GM10266 (cell line): ENCODE measurements around the gene EVL.

ENCODE experiments used
- DNase-seq: peaks from one replicate; pipeline ENCODE4 v3.0.0; 2012; ENCODE audit errors: extremely low spot score
- TF ChIP-seq, protein P1 (sequence below): IDR thresholded peaks from 2 replicates; pipeline ENCODE4 v1.5.1; 2012; ENCODE audit warnings: mild to moderate bottlenecking, low read depth; ENCODE audit not compliant: control insufficient read depth, insufficient read depth; ENCODE audit errors: missing control alignments

Gene EVL

DNA sequence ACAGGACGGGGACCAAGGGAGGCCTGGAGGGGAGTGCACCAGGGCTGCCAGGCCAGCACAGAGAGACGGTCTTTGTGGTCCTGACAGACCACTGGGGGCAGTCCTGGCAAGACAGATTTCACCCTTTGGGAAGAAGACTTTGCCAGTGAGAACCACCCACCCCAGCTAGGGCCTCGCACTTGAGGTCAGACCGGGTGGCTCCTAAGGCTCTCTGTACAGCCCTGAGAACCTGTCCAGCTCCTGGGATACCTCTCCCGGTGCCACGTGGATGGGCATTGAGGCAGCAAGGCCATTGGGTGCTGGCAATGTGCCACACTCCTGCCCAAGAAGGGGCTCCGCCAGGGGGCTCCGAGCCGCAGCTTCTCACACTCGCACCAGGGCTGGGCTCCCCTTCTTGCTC lies 51.8 kb downstream of the EVL start:
- no peak for DNase-seq
- TF ChIP-seq, protein P1, sequence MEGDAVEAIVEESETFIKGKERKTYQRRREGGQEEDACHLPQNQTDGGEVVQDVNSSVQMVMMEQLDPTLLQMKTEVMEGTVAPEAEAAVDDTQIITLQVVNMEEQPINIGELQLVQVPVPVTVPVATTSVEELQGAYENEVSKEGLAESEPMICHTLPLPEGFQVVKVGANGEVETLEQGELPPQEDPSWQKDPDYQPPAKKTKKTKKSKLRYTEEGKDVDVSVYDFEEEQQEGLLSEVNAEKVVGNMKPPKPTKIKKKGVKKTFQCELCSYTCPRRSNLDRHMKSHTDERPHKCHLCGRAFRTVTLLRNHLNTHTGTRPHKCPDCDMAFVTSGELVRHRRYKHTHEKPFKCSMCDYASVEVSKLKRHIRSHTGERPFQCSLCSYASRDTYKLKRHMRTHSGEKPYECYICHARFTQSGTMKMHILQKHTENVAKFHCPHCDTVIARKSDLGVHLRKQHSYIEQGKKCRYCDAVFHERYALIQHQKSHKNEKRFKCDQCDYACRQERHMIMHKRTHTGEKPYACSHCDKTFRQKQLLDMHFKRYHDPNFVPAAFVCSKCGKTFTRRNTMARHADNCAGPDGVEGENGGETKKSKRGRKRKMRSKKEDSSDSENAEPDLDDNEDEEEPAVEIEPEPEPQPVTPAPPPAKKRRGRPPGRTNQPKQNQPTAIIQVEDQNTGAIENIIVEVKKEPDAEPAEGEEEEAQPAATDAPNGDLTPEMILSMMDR, result no peak

DNA sequence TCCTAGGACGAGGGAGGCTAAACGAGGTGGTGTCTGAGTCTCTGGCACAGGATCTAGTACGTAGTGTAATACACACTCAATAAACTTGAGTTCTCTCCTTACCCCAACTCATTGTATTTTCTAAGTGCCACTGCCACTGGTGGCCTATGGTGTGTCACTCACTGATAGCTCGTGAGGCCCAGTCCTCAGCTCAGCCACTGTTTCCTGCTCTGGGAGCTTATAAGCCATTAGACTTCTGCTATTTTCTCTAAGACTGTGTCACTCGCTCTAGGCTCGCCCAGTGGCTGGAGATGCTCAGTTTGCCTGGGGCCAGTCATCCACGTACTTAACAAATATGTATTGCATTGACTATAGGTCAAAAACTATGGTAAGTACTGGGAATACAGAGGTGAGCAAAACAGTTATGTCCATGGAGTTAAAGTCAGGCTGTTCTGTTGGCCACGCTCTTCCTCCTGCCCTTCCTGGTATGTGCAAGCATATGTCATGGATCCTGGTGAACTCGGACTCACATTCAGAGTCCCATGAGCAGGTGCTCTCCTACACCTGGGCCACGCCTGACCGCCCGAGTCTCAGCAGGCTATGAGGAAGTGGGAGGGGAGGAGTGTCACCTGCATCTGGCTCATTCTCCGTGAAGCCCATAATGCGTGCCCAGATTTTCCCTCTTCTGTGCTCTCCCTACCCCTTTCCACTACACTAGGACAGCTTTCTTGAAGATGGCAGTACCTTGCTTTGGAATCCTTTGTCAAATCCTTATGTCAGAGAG lies 52.6 kb downstream of the EVL start:
- TF ChIP-seq, protein P1, result no peak
- DNase-seq, result no peak

DNA sequence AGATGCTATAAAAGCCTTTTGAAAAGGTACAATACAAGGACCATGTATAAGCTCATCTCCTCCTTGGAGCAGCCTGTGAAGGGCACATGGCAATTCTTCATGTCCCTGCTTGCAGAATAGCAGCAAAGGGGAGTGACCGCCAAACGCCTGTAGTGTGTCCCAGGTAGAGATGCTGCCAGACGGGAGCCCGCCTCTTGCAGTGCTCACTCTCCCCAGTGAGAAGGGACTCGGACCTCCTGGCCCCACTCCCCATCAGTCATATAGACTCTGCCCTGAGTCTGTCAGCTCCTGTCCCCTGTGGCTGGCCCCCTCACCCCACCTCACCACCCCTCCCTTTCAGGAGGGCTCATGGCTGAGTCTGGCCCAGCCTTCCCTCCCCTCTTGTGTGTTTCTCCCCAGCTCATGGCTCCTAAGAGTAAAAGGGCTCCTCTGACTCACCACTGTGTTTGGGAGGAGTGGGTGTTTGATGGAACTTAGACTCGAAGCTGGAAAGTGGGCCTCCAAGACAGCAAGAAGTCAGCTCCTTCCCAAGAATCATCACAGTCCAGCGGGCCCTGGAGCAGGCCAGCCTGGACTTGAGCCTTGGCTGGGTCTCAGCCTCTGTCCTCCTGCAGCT lies 53.3 kb downstream of the EVL start:
- no peak for DNase-seq
- TF ChIP-seq, protein P1, result no peak

DNA sequence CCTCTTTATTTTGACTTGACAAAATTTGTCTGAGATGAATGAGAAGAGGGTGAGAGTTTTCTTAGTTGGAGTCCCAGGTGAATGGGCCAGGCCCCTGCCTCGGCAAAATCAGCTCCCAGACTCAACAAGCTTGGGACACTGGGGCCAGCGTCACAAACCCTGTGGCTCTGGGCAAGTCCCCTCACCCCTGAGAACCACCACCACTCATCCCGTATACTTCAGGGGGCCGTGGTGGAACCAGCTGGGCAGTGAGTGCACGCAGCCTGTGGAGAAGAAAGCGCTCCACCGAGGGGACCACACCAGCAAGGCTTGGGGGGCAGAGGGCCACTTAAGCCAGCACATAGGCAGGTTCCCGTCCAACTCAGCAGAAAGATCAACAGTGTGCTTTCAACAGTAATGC lies 54.0 kb downstream of the EVL start:
- TF ChIP-seq, protein P1, result no peak
- no peak for DNase-seq

DNA sequence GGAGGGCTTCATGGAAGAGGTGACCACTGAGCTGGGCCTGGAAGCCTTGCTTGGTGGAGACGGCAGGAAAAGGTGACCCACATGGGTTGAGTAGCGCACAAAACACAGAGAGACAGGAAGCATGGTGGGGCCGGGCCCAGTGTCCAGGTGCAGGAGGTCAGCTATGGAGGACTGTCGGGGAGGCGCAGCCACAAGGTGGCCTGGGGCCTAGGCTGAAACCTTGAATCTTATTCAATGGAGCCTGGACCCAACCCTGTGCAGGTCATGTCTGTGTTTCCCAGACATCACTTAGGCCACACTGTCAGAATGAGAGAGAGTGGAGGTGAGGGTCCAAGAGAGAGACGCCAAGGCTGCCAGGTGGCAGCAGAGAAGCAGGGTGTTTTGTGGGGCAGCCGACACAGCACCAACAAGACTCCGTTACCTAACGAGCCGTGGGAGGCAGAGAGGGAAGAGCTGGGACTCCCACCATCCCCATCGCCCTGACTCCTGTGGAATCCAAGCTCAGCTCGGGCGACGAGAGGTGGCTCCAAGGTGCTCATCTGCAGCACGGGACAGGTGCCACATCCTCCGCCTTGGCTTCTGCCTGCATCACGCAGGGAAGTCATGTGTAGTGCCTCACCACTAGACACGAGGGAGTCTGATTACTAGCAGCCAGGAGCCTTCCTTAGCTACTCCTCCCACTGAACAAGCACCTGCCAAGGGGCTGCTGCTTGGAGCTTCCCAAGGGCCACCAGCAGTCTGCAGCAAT lies 55.5 kb downstream of the EVL start:
- no peak for DNase-seq
- TF ChIP-seq, protein P1, result no peak

DNA sequence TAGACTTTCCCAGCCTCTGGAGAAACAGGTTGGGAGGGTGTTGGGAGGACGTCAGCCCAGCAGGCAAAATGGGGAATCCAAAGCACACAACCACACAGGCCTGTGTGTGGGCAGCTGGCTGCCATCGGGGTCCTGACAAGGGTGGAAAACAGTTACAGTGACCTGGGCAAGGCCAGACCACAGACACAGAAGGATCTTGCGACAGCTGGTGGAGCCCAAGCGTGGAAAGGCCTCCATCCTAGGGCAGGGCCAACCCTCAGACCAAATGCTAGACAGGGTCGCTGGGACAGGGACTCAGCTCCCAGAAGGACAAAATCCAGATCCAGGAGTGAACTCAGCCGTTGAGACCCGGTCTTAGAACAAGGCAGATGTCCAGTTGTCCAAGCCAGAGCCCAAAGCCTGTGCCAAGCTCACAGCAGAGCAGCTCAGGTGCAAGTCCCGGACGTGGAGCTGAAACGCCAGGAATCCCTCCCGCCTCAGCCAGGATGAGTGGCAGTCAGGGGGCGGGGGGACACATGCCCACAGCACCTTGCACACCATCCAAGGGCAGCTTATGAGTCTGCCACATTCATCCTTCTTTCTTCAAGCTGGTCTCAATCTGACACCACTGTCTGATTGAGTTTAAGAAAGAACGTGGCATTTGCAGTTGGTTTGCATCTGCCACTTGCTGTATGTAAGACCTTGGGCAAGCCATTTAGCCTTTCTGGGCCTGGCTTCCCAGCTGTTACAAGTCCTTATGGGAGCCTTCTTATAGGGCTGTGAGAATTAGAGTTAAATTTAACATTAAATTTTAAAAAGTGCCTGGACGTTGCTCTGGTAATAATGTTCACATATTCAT lies 56.6 kb downstream of the EVL start:
- TF ChIP-seq, protein P1, result no peak

More for the DNA sequence above, 56.6 kb downstream of the EVL start:
- DNase-seq, result no peak
